Fibroblast of pulmonary artery (primary cell): ENCODE data around the gene PRKAG2.

Source experiments
- DNase-seq: peaks from one replicate; pipeline ENCODE4 v3.0.0-alpha.2; 2010; ENCODE audit warnings: low read depth
- H3K4me3 ChIP-seq: replicated peaks from 2 replicates; pipeline ENCODE4 v1.5.1; 2011; ENCODE audit warnings: low read depth, mild to moderate bottlenecking, control low read depth, low read length, moderate library complexity
- CTCF ChIP-seq: IDR thresholded peaks from 2 replicates; pipeline ENCODE4 v1.5.1; 2011; ENCODE audit warnings: mild to moderate bottlenecking, control low read depth, low read length, inconsistent platforms; ENCODE audit errors: missing control alignments

PRKAG2 gene

DNA sequence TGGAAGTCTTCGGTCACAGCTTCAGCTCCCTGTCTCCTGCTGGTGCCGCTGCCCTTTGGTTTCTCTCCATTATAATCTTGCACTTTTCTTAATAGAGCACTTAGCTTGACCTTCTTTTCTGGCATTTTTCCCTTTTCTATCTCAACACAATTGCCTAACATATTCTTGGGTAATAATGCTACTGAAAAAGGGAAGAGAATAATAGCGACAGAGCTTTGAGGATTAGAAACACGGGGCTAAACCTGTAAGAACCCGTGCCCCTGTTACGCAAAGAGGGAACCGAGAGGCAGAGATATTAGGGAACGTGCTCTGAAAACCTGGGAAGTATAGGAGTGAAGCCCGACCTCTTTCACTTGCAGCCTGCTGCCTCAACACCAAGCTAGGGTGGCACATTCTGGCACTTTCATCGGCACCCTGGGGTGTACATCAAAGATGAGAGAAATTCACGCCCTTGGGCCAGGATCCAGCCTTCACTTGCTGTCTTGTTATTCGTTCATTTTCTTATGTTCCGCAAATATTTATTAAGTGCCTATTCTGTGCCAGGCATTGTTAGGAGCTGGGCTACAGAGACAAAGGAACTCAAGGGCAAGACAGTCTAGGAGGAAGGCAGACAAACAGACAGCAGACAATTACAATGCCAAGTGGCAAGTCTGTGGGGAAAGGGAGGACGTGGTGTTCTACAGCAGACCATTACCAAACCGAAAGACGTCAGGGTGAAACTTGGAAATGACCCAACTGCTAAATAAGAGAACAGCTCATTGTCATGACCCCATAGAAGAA lies 46.4 kb upstream of the PRKAG2 start:
- no peak overlapping the region for H3K4me3 ChIP-seq
- TF ChIP-seq CTCF, result no peak
- DNase-seq, result peak; percentile 8

DNA sequence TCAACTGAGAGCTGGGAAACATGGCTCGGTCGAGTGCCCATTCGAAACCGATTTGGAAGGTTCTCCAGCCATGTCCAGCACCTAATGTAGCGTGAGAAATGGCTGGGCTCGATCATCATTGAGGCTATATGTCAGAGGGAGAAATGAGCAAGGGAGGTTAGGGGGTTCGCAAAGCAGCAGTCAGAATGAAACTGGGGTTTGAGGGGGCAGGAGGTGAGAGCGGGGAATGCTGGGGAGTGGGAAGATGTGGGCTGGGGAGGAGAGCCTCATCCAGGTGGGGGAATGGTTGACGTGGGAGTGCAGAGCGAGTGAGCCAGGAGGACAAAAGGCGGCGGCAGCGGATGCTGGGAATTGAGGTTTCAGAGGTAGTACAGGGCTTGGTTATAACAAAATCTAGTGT lies 44.5 kb upstream of the PRKAG2 start:
- no peak for TF ChIP-seq CTCF
- DNase-seq, result no peak
- no peak overlapping the region for H3K4me3 ChIP-seq

GRCh38 chr7:151920488-151920887 lies 43.6 kb upstream of the PRKAG2 start:
- no peak for TF ChIP-seq CTCF
- H3K4me3 ChIP-seq, result no peak overlapping the region
- no peak for DNase-seq

DNA sequence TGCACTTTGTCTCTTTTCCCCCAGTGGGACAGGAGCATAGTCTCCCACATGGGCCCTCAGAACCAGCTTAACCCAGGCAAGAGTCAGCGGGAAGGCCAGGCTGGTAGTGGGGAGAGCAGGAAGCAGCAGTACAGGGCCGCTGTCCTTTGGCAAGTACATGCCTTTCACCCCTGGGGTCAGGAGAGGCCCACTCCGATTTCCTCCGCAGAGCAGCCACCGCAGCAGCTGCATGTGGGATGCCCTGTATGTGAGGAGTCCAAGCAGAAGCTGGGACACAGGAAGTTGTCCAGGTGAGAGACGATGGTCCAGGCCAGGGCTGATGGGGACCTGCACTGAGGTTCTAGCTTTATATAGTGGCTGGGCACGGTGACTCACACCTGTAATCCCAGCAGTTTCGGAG lies 42.7 kb upstream of the PRKAG2 start:
- TF ChIP-seq CTCF, result no peak
- no peak for DNase-seq
- no peak overlapping the region for H3K4me3 ChIP-seq

DNA sequence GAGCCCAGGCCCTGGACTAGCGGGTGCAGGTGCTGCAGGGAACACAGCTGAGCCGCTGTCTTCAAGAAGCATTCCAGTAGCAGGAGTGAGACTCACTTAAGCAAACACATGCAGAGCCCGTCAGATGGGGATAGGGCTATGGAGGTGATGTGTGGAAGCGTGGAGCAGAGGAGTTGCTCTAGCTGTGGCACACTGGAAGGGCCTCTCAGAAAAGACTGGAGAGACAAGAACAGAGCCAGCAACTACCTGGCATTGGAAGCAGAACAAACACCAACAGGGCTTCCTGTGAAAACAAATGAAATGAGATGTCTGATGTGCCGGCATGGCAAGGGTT lies 41.6 kb upstream of the PRKAG2 start:
- H3K4me3 ChIP-seq, result no peak overlapping the region
- DNase-seq, result no peak
- no peak for TF ChIP-seq CTCF

- TF ChIP-seq CTCF, result no peak
- H3K4me3 ChIP-seq, result no peak overlapping the region
- no peak for DNase-seq
Measured at GRCh38 chr7:151917791-151918509, 41.0 kb upstream of the PRKAG2 start.
